Suprapubic skin (tissue), 3 donors: ENCODE data around the gene CCDC85A.

ENCODE experiments used
- CTCF ChIP-seq, 2 donors: fragments of 200-600 bp in 1 of 2; fragments of 450-650 bp in 1 of 2; sonication (generic) in 1 of 2; IDR thresholded peaks; one replicate each; pipeline ENCODE4 v1.5.1; 2016 to 2019; ENCODE audit warnings: antibody characterized with exemption in 2 of 2, mild to moderate bottlenecking in 1 of 2, moderate library complexity in 1 of 2
- POLR2A ChIP-seq, 2 donors: fragments of 450-650 bp; IDR thresholded peaks; one replicate each; pipeline ENCODE4 v1.6.1; 2017; ENCODE audit warnings: antibody characterized with exemption in 2 of 2, mild to moderate bottlenecking in 2 of 2, moderate library complexity in 2 of 2

- no peak for TF ChIP-seq POLR2A (IDR thresholded peaks at IDR 0.05)
- no peak for TF ChIP-seq CTCF (IDR thresholded peaks at IDR 0.05)
These were observed 15.1 kb downstream of the CCDC85A start for GRCh38 chr2:56198936-56199335.
